Transverse colon (tissue), 4 donors: ENCODE data around the gene GALNT9. TPM values are rescaled to one million over a fixed set of nuclear protein-coding genes. Genes with fewer than 3 reads are reported as not detected.

Experiments used
- DNase-seq: peaks from one replicate; pipeline ENCODE4 v3.0.0-alpha.2; 2019
- H3K27ac ChIP-seq, 4 donors: fragments of 200-600 bp; sonication (generic); 2 replicates each; pipeline ENCODE4 v1.5.1; 2016 to 2018; ENCODE audit warnings: inconsistent platforms in 4 of 4
- H3K27me3 ChIP-seq: fragments of 200-600 bp; sonication (generic); 2 replicates; pipeline ENCODE4 v1.5.1; 2017; ENCODE audit warnings: inconsistent platforms
- H3K36me3 ChIP-seq, 4 donors: fragments of 200-600 bp; sonication (generic); 2 replicates each; pipeline ENCODE4 v1.5.1; 2017 to 2019; ENCODE audit warnings: inconsistent platforms in 4 of 4
- H3K4me1 ChIP-seq, 4 donors: fragments of 200-600 bp; sonication (generic); 2 replicates each; pipeline ENCODE4 v1.5.1; 2017 to 2020; ENCODE audit warnings: inconsistent platforms in 4 of 4
- H3K4me3 ChIP-seq, 4 donors: fragments of 200-600 bp; sonication (generic); 1 replicate in 1 of 4; 2 replicates in 3 of 4; pipeline versions ENCODE4 v1.5.1 to v1.6.1; 2017 to 2019; ENCODE audit warnings: inconsistent platforms in 4 of 4
- H3K9me3 ChIP-seq, 2 donors: fragments of 200-600 bp; sonication (generic); 2 replicates each; pipeline ENCODE4 v1.5.1; 2017 to 2019; ENCODE audit warnings: inconsistent platforms in 2 of 2
- EP300 ChIP-seq: sonication (generic); formaldehyde crosslinking; IDR thresholded peaks from one replicate; pipeline ENCODE4 v1.6.1; 2017; ENCODE audit warnings: antibody characterized with exemption, low read depth
- POLR2A ChIP-seq: fragments of 450-650 bp; IDR thresholded peaks from one replicate; pipeline ENCODE4 v1.6.1; 2016; ENCODE audit warnings: antibody characterized with exemption, mild to moderate bottlenecking, moderate library complexity
- POLR2AphosphoS5 ChIP-seq, 3 donors: sonication (generic); formaldehyde crosslinking; IDR thresholded peaks; one replicate each; pipeline ENCODE4 v1.6.1; 2016; ENCODE audit warnings: antibody characterized with exemption in 3 of 3
- WGBS, 2 donors: methylation state at CpG; one replicate each; pipeline ENCODE4 v1.1.5; 2018; ENCODE audit warnings: low coverage in 1 of 2; 5-methylcytosine and 5-hydroxymethylcytosine counted together
- in situ Hi-C, 4 donors: fragments of 200-750 bp; cut with MboI; loops; one replicate each; pipeline versions ENCODE4 v1.15.0 to v1.15.1; 2017; ENCODE audit warnings: low sequenced_read_pairs in 3 of 4, low pct_ligation_motif_present in 1 of 4, low pct_unique_long_range_greater_than_20kb in 1 of 4
- intact Hi-C: fragments of 100-400 bp; cut with DNase I; formaldehyde crosslinking; loops from one replicate; pipeline ENCODE4 v1.15.1; 2023; ENCODE audit warnings: low total_unique reads
- total RNA-seq, 4 donors: library from RNA; depleted of rRNA; stranded (reverse); fragments of >200 nt; gene quantifications; one replicate each; pipeline ENCODE4 v1.1.0, GENCODE V29; 2016
- TF ChIP-seq, protein P1 (sequence below), 5 experiments: fragments of 200-600 bp in 3 of 5; fragments of 450-650 bp in 2 of 5; sonication (generic) in 3 of 5; IDR thresholded peaks; 1 replicate in 2 of 5; 2 replicates in 3 of 5; pipeline ENCODE4 v1.5.1; 2016 to 2017; ENCODE audit warnings: antibody characterized with exemption in 5 of 5, inconsistent platforms in 3 of 5, mild to moderate bottlenecking in 2 of 5, moderate library complexity in 1 of 5

The GALNT9 gene
- total RNA-seq, 4 donors from 2014 or later, result 0.82 to 4.5 TPM; not detected in 2

- TF ChIP-seq EP300, result no peak
- TF ChIP-seq POLR2AphosphoS5 (IDR thresholded peaks at IDR 0.05), result no peak
- TF ChIP-seq POLR2A, result no peak
- TF ChIP-seq, protein P1, sequence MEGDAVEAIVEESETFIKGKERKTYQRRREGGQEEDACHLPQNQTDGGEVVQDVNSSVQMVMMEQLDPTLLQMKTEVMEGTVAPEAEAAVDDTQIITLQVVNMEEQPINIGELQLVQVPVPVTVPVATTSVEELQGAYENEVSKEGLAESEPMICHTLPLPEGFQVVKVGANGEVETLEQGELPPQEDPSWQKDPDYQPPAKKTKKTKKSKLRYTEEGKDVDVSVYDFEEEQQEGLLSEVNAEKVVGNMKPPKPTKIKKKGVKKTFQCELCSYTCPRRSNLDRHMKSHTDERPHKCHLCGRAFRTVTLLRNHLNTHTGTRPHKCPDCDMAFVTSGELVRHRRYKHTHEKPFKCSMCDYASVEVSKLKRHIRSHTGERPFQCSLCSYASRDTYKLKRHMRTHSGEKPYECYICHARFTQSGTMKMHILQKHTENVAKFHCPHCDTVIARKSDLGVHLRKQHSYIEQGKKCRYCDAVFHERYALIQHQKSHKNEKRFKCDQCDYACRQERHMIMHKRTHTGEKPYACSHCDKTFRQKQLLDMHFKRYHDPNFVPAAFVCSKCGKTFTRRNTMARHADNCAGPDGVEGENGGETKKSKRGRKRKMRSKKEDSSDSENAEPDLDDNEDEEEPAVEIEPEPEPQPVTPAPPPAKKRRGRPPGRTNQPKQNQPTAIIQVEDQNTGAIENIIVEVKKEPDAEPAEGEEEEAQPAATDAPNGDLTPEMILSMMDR (IDR thresholded peaks at IDR 0.05), result no peak
Measured at GRCh38 chr12:132161796-132162507, 167.4 kb downstream of the GALNT9 start.

DNA sequence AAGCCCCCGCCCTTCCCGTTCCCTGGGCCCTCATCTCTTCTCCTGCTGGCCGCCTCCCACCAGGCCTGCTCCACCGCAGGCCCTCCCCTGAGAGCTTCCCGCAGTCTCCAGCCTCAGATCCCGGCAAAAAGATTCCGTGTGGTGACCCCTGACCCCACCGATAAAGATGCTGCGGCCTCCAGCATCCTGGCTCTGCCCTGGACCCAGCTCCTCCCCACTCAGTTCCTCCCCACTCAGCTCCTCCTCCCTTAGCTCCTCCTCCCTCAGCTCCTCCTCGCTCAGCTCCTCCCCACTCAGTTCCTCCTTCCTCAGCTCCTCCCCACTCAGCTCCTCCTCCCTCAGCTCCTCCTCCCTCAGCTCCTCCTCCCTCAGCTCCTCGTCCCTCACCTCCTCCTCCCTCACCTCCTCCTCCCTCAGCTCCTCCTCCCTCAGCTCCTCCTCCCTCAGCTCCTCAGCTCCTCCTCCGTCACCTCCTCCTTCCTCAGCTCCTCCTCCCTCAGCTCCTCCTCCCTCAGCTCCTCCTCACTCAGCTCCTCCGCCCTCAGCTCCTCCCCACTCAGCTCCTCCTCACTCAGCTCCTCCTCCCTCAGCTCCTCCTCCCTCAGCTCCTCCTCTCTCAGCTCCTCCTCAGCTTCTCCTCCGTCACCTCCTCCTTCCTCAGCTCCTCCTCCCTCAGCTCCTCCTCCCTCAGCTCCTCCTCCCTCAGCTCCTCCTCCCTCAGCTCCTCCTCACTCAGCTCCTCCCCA, 168.2 kb downstream of the GALNT9 start:
- peaks cover 0 to 8% (median 4%) of the 10 kb centered on the region in 4 donors for H3K4me1 ChIP-seq
- TF ChIP-seq POLR2AphosphoS5 (IDR thresholded peaks at IDR 0.05) (no peak), POLR2A (no peak), EP300 (no peak)
- TF ChIP-seq, protein P1 (IDR thresholded peaks at IDR 0.05), result no peak
- H3K27ac ChIP-seq, result no peak overlapping the region
- WGBS, 2 donors, result 58 to 67% methylated on average over 2 to 14 of the region's 14 CpGs
- H3K36me3 ChIP-seq, result no peaks in the 10 kb centered on the region
- no peaks in the 10 kb centered on the region for H3K9me3 ChIP-seq
- intact Hi-C loops (loop anchor here (5.0 kb wide), 1 partner anchor 894 kb away; no protein-coding TSS in a partner anchor), in situ Hi-C loops (no loop called here)
- H3K4me3 ChIP-seq, result no peak overlapping the region
- no peak for DNase-seq
- peaks cover 7% of the 10 kb centered on the region for H3K27me3 ChIP-seq

More at GRCh38 chr12:132161796-132162507, 167.4 kb downstream of the GALNT9 start:
- H3K27ac ChIP-seq, result no peak overlapping the region
- H3K36me3 ChIP-seq, result no peaks in the 10 kb centered on the region
- 34 to 62% methylated on average over 9 to 17 of the region's 17 CpGs for WGBS, 2 donors
- H3K4me3 ChIP-seq, result no peak overlapping the region
- H3K4me1 ChIP-seq, result peaks cover 0 to 8% (median 4%) of the 10 kb centered on the region in 4 donors
- H3K9me3 ChIP-seq, result no peaks in the 10 kb centered on the region
- DNase-seq, result no peak
- peaks cover 7% of the 10 kb centered on the region for H3K27me3 ChIP-seq
- in situ Hi-C loops (no loop called here), intact Hi-C loops (loop anchor here (5.0 kb wide), 1 partner anchor 895 kb away; no protein-coding TSS in a partner anchor)

- TF ChIP-seq, protein P1 (IDR thresholded peaks at IDR 0.05), result no peak
- TF ChIP-seq EP300, result no peak
- no peak for TF ChIP-seq POLR2A
- no peak for TF ChIP-seq POLR2AphosphoS5 (IDR thresholded peaks at IDR 0.05)
- DNase-seq, result no peak
- WGBS, 2 donors, result 90% methylated on average over 15 of the region's 15 CpGs; no CpG with 5 or more reads in 1 of the 2 donors
- H3K9me3 ChIP-seq, result no peaks in the 10 kb centered on the region
- no peak overlapping the region for H3K4me3 ChIP-seq
- intact Hi-C loops (loop anchor here (5.0 kb wide), 1 partner anchor 893 kb away; no protein-coding TSS in a partner anchor), in situ Hi-C loops (no loop called here)
- H3K4me1 ChIP-seq, result peaks cover 0 to 8% (median 4%) of the 10 kb centered on the region in 4 donors
- no peak overlapping the region for H3K27ac ChIP-seq
- H3K27me3 ChIP-seq, result peaks cover 7% of the 10 kb centered on the region
- H3K36me3 ChIP-seq, result no peaks in the 10 kb centered on the region
Measured at GRCh38 chr12:132160601-132161035, 168.8 kb downstream of the GALNT9 start.

GRCh38 chr12:132160016-132160415, 169.4 kb downstream of the GALNT9 start:
- H3K4me3 ChIP-seq, result no peak overlapping the region
- WGBS, 2 donors, result 91 to 100% methylated on average over 1 to 15 of the region's 16 CpGs
- in situ Hi-C loops, result no loop called here
- peaks cover 7% of the 10 kb centered on the region for H3K27me3 ChIP-seq
- intact Hi-C loops, result loop anchor here (5.0 kb wide), 1 partner anchor 893 kb away; no protein-coding TSS in a partner anchor
- TF ChIP-seq POLR2AphosphoS5 (IDR thresholded peaks at IDR 0.05), result no peak
- no peak for TF ChIP-seq EP300
- TF ChIP-seq, protein P1 (IDR thresholded peaks at IDR 0.05), result no peak
- no peak for TF ChIP-seq POLR2A
- H3K4me1 ChIP-seq, result peaks cover 0 to 8% (median 4%) of the 10 kb centered on the region in 4 donors
- no peak for DNase-seq
- H3K36me3 ChIP-seq, result no peaks in the 10 kb centered on the region
- H3K9me3 ChIP-seq, result no peaks in the 10 kb centered on the region
- H3K27ac ChIP-seq, result no peak overlapping the region
